GM12872 (cell line): ENCODE measurements around the gene SHC1.

Source experiments
- TF ChIP-seq, protein P1 (sequence below): IDR thresholded peaks from 3 replicates; pipeline ENCODE4 v1.5.1; 2011; ENCODE audit warnings: low read depth, mild to moderate bottlenecking, low read length, moderate library complexity; ENCODE audit not compliant: insufficient read depth

The SHC1 gene

DNA sequence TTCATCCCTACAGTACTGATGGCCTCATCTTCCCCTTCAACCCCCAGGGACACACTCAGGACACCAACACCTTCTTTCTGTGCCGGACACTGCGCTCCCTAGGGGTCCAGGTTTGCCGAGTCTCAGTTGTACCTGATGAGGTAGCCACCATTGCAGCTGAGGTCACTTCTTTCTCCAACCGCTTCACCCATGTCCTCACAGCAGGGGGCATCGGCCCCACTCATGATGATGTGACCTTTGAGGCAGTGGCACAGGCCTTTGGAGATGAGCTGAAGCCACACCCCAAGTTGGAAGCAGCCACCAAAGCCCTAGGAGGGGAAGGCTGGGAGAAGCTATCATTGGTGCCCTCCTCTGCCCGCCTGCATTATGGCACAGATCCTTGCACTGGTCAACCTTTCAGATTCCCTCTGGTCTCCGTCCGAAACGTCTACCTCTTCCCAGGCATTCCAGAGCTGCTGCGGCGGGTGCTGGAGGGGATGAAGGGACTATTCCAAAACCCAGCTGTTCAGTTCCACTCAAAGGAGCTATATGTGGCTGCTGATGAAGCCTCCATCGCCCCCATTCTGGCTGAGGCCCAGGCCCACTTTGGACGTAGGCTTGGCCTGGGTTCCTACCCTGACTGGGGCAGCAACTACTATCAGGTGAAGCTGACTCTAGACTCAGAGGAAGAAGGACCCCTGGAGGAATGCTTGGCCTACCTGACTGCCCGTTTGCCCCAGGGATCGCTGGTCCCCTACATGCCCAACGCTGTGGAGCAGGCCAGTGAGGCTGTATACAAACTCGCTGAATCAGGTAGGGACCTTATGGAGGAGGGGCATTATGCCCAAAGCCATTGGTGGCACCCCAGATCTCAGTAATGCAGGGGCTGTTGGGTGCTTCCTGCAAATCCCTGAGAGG, 17.8 kb upstream of the SHC1 start:
- TF ChIP-seq, protein P1, sequence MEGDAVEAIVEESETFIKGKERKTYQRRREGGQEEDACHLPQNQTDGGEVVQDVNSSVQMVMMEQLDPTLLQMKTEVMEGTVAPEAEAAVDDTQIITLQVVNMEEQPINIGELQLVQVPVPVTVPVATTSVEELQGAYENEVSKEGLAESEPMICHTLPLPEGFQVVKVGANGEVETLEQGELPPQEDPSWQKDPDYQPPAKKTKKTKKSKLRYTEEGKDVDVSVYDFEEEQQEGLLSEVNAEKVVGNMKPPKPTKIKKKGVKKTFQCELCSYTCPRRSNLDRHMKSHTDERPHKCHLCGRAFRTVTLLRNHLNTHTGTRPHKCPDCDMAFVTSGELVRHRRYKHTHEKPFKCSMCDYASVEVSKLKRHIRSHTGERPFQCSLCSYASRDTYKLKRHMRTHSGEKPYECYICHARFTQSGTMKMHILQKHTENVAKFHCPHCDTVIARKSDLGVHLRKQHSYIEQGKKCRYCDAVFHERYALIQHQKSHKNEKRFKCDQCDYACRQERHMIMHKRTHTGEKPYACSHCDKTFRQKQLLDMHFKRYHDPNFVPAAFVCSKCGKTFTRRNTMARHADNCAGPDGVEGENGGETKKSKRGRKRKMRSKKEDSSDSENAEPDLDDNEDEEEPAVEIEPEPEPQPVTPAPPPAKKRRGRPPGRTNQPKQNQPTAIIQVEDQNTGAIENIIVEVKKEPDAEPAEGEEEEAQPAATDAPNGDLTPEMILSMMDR, result no peak

DNA sequence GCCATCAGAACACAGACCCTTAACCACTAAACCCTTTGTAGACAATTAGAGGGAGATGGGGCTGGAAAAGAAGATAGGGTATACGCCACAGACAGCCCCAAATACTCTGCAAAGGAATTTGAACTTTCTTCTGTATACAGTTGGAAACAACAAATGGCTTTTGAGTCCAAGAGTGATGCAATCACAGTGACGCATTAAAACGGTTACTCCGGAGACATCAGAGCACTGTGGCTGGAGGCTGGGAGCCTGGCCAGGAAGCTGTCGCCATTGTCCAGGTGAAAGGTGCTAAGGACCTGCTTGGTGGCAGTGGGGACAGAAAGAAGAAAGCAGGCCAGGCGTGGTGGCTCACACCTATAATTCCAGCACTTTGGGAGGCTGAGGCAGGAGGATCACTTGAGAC, 16.8 kb upstream of the SHC1 start:
- TF ChIP-seq, protein P1, result no peak

DNA sequence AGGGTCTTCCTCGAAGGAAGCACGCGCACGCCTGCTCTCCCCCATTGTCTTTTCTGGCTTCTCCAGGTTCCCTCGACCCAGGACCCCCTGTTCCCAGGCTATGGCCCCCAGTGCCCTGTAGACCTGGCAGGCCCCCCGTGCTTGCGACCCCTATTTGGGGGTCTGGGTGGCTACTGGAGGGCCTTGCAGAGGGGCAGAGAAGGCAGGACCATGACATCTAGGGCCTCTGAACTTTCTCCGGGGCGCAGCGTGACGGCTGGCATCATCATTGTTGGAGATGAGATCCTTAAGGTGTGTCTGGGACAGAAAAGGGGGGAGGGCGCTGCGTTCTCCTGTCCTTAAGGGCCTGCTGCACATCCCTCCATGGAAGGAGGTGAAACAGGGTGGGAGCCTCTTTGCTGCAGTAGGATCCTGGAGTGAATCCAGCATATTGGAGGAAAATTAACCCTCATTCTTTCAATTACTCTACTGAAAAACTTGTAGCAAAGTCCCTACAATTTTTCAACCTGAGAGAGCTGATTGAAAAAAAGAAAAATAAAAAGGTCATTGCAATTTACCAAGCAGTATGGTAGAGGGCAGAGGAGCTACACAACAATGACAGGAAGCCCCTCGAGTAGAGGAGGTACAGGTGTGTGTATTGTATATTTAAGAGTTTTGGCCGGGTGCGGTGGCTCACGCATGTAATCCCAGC, 13.4 kb upstream of the SHC1 start:
- TF ChIP-seq, protein P1, result no peak

DNA sequence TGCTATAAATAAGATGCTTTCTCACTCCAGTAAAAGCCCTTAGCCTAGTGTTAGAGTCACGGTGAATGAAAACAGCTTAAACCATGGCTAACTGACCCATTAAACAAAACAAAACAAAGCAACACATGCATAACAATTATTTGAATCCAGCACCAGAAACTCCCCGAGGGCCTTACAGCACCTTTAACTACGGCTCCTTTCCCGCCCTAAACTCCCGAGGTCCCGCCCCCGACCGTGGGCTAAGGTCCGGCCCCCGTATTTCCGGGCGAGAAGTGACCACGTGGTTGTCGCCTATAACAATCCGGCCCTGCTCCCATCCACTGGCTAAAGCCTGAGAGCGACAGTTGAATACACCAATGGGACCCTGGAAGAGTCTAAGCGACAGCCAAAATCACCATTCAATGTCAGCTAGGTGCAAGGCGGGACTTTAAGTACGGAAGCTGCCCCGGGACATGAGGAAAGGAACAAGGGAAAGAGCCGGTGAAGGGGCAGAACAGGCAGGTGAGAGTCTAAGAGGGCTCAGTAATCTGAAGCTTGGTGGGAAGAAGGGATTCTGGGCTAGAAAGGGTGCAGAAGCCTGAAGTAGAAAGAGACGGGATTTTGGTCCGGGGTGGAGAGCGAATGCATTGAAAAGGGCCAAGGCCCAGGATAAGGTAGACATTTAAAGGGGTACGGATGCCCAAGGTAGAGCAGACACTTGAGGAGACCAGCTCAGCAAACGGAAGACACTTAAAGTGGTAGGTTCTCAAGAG, 12.5 kb upstream of the SHC1 start, which contains the start of gene FLAD1:
TSS of gene FLAD1 (plus strand) at position 448 of the 752 bp plus-strand sequence. CDS start 351 bp downstream, outside the sequence.
- TF ChIP-seq, protein P1, result no peak

DNA sequence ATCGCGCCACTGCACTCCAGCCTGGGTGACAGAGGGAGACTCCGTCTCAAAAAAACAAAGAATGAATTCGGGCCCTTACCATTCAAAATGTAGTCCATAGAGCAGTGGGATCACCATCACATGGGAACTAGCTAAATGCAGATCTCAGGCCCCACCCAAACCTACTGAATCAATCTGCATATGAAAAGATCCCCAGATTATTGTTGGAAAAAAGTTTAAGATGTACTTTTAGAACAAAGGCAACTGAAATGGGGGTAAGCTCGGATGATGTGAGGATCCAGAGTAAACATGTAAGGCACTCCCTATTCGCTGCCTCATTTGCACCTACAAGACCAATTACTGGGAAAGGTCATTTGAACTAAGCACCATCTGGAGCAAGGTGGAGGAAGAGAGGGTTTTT, 11.8 kb upstream of the SHC1 start:
- TF ChIP-seq, protein P1, result no peak

DNA sequence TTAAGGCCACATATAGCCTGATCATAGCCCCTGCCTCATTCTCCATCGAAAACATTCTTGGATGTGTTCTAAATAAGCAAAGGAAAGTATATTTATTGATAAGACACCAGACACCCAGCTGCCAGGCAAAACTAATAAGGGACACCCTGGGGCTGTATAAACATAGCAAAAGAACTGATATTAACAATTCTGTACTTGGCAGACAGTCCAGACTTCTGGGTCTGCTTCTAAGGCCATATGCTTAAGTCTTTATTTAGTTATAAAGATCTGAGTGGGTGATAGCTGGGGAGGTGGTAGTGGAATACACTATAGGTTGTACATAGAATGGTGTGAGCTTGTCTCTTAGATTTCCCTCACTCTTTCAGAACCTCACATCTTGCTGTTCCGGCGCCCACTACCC, 7.8 kb upstream of the SHC1 start:
- TF ChIP-seq, protein P1, result no peak
